ENCODE results near the gene DPP10. TPM values are rescaled to one million over a fixed set of nuclear protein-coding genes. Genes with fewer than 3 reads are reported as not detected.

Gene DPP10
- total and polyA plus RNA-seq, 9 donors = 0.12 to 5.9 (median 0.64) TPM; not detected in 3

GRCh38 chr2:115174651-115175050 lies 732.2 kb downstream of the DPP10 start:
- intact Hi-C loops (cut with DNase I) = no loop called here
- no peak for TF ChIP-seq EP300 (IDR thresholded peaks at IDR 0.05)
- TF ChIP-seq POLR2A (IDR thresholded peaks at IDR 0.05) = no peak
- no peak for TF ChIP-seq CTCF (IDR thresholded peaks at IDR 0.05)
- Histone ChIP-seq H3K4me1 (ENCODE audit: insufficient read depth) (no peaks in the 10 kb centered on the region), H3K27ac (no peak overlapping the region), H3K36me3 (no peaks in the 10 kb centered on the region), H3K4me3 (no peak overlapping the region), H3K9me3 (no peaks in the 10 kb centered on the region), H3K27me3 (no peaks in the 10 kb centered on the region)
- no peak for DNase-seq
- WGBS, 3 donors = 49 to 61% (median 58%) methylated on average over 3 of the region's 3 CpGs

GRCh38 chr2:115183144-115183543 lies 740.7 kb downstream of the DPP10 start:
- intact Hi-C loops (cut with DNase I) = no loop called here
- no peaks in the 10 kb centered on the region for H3K27me3 ChIP-seq
- no peaks in the 10 kb centered on the region for H3K36me3 ChIP-seq
- no peak overlapping the region for H3K4me3 ChIP-seq
- no peak for DNase-seq
- H3K9me3 ChIP-seq = no peaks in the 10 kb centered on the region
- no peak for TF ChIP-seq CTCF (IDR thresholded peaks at IDR 0.05)
- no peak overlapping the region for H3K27ac ChIP-seq
- WGBS, 3 donors = 69 to 74% (median 74%) methylated on average over 3 of the region's 3 CpGs
- no peaks in the 10 kb centered on the region for H3K4me1 ChIP-seq (ENCODE audit: insufficient read depth)

- TF ChIP-seq POLR2A (IDR thresholded peaks at IDR 0.05) (no peak), EP300 (IDR thresholded peaks at IDR 0.05) (no peak)
- H3K27me3 ChIP-seq = no peaks in the 10 kb centered on the region
- no peak overlapping the region for H3K27ac ChIP-seq
- no peaks in the 10 kb centered on the region for H3K4me1 ChIP-seq (ENCODE audit: insufficient read depth)
- no peaks in the 10 kb centered on the region for H3K36me3 ChIP-seq
- intact Hi-C loops (cut with DNase I) = no loop called here
- H3K9me3 ChIP-seq = no peaks in the 10 kb centered on the region
- DNase-seq = no peak
- no peak overlapping the region for H3K4me3 ChIP-seq
- WGBS, 3 donors = 92 to 95% (median 94%) methylated on average over 13 of the region's 13 CpGs
These were observed 748.0 kb downstream of the DPP10 start for GRCh38 chr2:115190459-115190858.

- Histone ChIP-seq H3K27me3 (no peaks in the 10 kb centered on the region), H3K4me3 (no peak overlapping the region), H3K4me1 (ENCODE audit: insufficient read depth) (no peaks in the 10 kb centered on the region), H3K27ac (no peak overlapping the region), H3K36me3 (no peaks in the 10 kb centered on the region), H3K9me3 (no peaks in the 10 kb centered on the region)
- DNase-seq = no peak
- TF ChIP-seq CTCF (IDR thresholded peaks at IDR 0.05) (no peak), POLR2A (IDR thresholded peaks at IDR 0.05) (no peak), EP300 (IDR thresholded peaks at IDR 0.05) (no peak)
- intact Hi-C loops (cut with DNase I) = no loop called here
- WGBS, 3 donors = 83 to 91% (median 90%) methylated on average over 6 of the region's 6 CpGs
These were observed 752.2 kb downstream of the DPP10 start for GRCh38 chr2:115194623-115195022.

GRCh38 chr2:115196587-115196986 lies 754.1 kb downstream of the DPP10 start:
- H3K4me1 ChIP-seq (ENCODE audit: insufficient read depth) = no peaks in the 10 kb centered on the region
- no peaks in the 10 kb centered on the region for H3K9me3 ChIP-seq
- no peaks in the 10 kb centered on the region for H3K36me3 ChIP-seq
- H3K4me3 ChIP-seq = no peak overlapping the region
- DNase-seq = no peak
- H3K27ac ChIP-seq = no peak overlapping the region
- intact Hi-C loops (cut with DNase I) = no loop called here
- H3K27me3 ChIP-seq = no peaks in the 10 kb centered on the region
- TF ChIP-seq POLR2A (IDR thresholded peaks at IDR 0.05) (no peak), EP300 (IDR thresholded peaks at IDR 0.05) (no peak), CTCF (IDR thresholded peaks at IDR 0.05) (no peak)
